Lower lobe of right lung (tissue), 2 donors: Measurements from ENCODE around the gene THSD4. TPM values are rescaled to one million over a fixed set of nuclear protein-coding genes. Genes with fewer than 3 reads are reported as not detected.

Source experiments
- ATAC-seq, 2 donors: fragments of 200-7000 bp; cut with Tn5 transposase; one replicate each; pipeline ENCODE4 v1.9.1; 2020 to 2022; ENCODE audit warnings: mild to moderate bottlenecking in 2 of 2, moderate library complexity in 2 of 2
- DNase-seq: peaks from one replicate; pipeline ENCODE4 v3.0.0-alpha.2; 2020
- H3K27ac ChIP-seq: fragments of 200-600 bp; one replicate; pipeline ENCODE4 v1.8.0; 2022
- H3K27me3 ChIP-seq: fragments of 200-600 bp; one replicate; pipeline ENCODE4 v1.8.0; 2022; ENCODE audit warnings: low read depth
- H3K36me3 ChIP-seq: fragments of 200-600 bp; one replicate; pipeline ENCODE4 v1.8.0; 2022; ENCODE audit warnings: mild to moderate bottlenecking
- H3K4me1 ChIP-seq: fragments of 200-600 bp; one replicate; pipeline ENCODE4 v1.8.0; 2022
- H3K4me3 ChIP-seq: fragments of 200-600 bp; one replicate; pipeline ENCODE4 v1.8.0; 2022; ENCODE audit warnings: mild to moderate bottlenecking
- H3K9me3 ChIP-seq: fragments of 200-600 bp; one replicate; pipeline ENCODE4 v1.8.0; 2022
- CTCF ChIP-seq: fragments of 200-600 bp; IDR thresholded peaks from one replicate; pipeline ENCODE4 v1.8.0; 2022; ENCODE audit warnings: antibody characterized with exemption, mild to moderate bottlenecking
- intact Hi-C: fragments of 100-400 bp; cut with DNase I; formaldehyde crosslinking; loops from one replicate; pipeline ENCODE4 v1.11.0; 2022
- total RNA-seq: library from RNA; stranded (reverse); fragmentation: NEBNext Ultra II Directional; extraction: Animal tissue kit (Norgen Biotek cat#: 25700); gene quantifications from one replicate; pipeline ENCODE4 v1.2.1, GENCODE V29; 2021
- donor health status: DM: no; HTN: yes; CAD: no; lungs with severe emphysema.

The THSD4 gene
- total RNA-seq, 1 donor from 2014 or later: 18.2 TPM

- Histone ChIP-seq H3K4me1 (no peaks in the 10 kb centered on the region), H3K9me3 (no peaks in the 10 kb centered on the region), H3K36me3 (no peaks in the 10 kb centered on the region), H3K27ac (no peak overlapping the region), H3K4me3 (no peak overlapping the region), H3K27me3 (no peaks in the 10 kb centered on the region)
- intact Hi-C loops: no loop called here
- TF ChIP-seq CTCF: no peak
- DNase-seq (no peak), ATAC-seq (no peak)
Measured at GRCh38 chr15:71808311-71809020, 693.2 kb downstream of the THSD4 start.

GRCh38 chr15:71809346-71809745 lies 694.1 kb downstream of the THSD4 start:
- DNase-seq (no peak), ATAC-seq (no peak)
- Histone ChIP-seq H3K9me3 (no peaks in the 10 kb centered on the region), H3K27ac (no peak overlapping the region), H3K27me3 (no peaks in the 10 kb centered on the region), H3K4me1 (no peaks in the 10 kb centered on the region), H3K36me3 (no peaks in the 10 kb centered on the region), H3K4me3 (no peak overlapping the region)
- TF ChIP-seq CTCF: no peak
- intact Hi-C loops: no loop called here

- intact Hi-C loops: no loop called here
- TF ChIP-seq CTCF: no peak
- Histone ChIP-seq H3K36me3 (no peaks in the 10 kb centered on the region), H3K27ac (no peak within 1 kb of the TSS), H3K4me1 (no peaks in the 10 kb centered on the region), H3K9me3 (no peaks in the 10 kb centered on the region), H3K4me3 (no peak within 1 kb of the TSS), H3K27me3 (no peaks in the 10 kb centered on the region)
- DNase-seq: no peak
- no peak for ATAC-seq
Measured at GRCh38 chr15:71810256-71811035, 695.2 kb downstream of the THSD4 start, which contains the start of gene NR2E3. Gene NR2E3 (plus strand): TSS chr15:71810554. CDS start chr15:71810744, 190 bp downstream.

- Histone ChIP-seq H3K4me3 (no peak overlapping the region), H3K9me3 (no peaks in the 10 kb centered on the region), H3K36me3 (no peaks in the 10 kb centered on the region), H3K27me3 (no peaks in the 10 kb centered on the region), H3K4me1 (no peaks in the 10 kb centered on the region), H3K27ac (no peak overlapping the region)
- TF ChIP-seq CTCF: no peak
- intact Hi-C loops: no loop called here
- DNase-seq: no peak
- ATAC-seq: no peak
Measured at GRCh38 chr15:71811036-71811736, 695.9 kb downstream of the THSD4 start.
